KOPT-K1 (cell line): ENCODE data around the gene COA1.
"Not testable (repeated sequence)": the region's sequence is repeated elsewhere in the genome, so short reads cannot be mapped to it uniquely, and the experiment has no call there.

Source experiments
- H3K27ac ChIP-seq: fragments of 200-600 bp; sonication (generic); 2 replicates; pipeline ENCODE4 v1.5.1; 2016; ENCODE audit warnings: antibody characterized with exemption, mild to moderate bottlenecking, low read depth, low read length; ENCODE audit not compliant: poor library complexity, severe bottlenecking
- H3K36me3 ChIP-seq: fragments of 200-600 bp; sonication (generic); 2 replicates; pipeline ENCODE4 v1.5.1; 2017; ENCODE audit warnings: antibody characterized with exemption, mild to moderate bottlenecking, low read length, moderate library complexity; ENCODE audit not compliant: insufficient read depth
- H3K9me3 ChIP-seq: fragments of 200-600 bp; sonication (generic); 2 replicates; pipeline ENCODE4 v1.5.1; 2017; ENCODE audit warnings: antibody characterized with exemption, low read length, mild to moderate bottlenecking; ENCODE audit not compliant: insufficient read depth, poor library complexity, severe bottlenecking

The COA1 gene

DNA sequence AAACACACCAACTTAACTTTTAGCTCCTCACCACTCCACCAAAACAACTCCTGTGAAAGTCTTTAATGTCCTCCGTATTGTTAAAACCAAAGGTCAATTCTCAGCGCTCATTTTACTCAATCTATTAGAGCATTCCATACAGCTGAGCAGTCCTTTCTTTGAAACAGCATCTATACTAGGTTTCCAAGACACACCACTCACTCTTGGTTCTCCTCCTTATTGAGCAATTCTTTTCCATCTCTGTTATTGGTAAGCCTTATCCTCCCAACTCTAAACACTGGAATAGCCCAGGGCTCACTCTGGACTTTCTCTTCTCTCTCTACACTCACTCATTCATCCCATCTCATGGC, 34.9 kb downstream of the COA1 start:
- Histone ChIP-seq H3K9me3 (peaks cover 3% of the 10 kb centered on the region), H3K27ac (no peak overlapping the region), H3K36me3 (no peaks in the 10 kb centered on the region)

DNA sequence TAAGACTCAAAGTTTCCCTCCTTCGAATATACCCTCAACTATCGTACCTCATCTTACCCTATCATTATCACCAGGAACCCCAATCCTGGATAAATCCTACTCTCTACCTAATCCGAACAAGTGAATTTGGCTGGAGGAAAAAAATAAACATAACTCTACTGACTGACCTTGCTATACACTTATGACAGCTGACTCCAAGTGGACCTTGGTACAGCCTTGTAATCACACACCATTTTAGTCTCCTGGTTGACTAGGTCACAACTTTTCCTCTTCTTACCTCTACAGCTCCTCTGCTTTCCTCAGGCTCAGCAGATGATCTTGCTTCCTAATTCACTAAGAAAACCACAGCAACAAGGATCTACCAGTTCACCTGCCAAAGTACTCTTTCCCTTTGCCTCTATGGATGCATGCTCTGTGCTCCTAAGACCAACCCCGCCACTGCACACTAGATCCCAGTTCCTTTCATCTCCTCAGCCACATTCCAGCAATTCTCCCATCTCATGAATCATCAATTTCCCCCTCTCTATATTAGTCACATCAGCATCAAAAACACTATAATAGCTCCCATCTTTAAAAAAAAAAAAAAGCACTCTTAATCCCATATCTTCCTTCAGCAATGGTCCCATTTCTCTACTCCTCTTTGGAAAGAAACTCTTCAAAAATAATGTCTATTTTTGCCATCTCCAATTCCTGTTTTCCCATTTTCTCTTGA, 35.5 kb downstream of the COA1 start:
- Histone ChIP-seq H3K27ac (no peak overlapping the region), H3K9me3 (peaks cover 8% of the 10 kb centered on the region), H3K36me3 (no peaks in the 10 kb centered on the region)

DNA sequence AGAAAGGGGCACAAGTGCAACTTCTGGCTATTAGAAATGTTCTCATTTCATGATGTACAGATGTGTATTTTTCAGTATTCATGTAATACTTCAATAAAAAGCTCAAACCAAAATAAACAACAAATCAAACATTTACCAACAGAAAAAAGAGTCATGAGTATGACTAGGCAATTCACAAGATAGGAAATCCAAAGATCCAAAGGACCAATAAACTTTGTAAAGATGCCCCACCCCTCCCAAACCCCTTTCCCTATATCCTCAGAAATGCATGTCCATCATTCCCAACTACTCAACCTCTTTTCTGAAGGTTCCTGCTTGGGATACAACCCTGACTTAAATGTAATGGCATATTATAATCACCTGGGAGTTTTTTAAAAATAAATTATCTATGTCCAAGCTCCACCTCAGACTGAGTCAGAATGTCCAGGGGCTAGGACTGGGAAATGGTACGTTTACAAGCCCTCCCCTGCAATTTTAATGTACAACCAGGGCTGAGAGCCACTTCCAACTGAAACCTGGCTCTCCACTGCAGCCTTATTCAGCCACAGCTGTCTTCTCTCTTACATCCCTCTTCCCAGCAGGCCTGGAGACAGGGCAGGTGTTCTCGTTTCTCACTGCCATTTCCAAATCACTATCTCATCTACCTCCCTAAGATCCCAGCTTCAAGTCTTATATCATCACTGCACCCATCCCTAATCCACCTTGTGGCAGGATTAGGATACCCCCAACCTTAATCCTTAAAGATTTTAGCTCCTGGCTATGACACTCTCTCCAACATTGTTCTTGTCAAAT, 36.5 kb downstream of the COA1 start:
- H3K36me3 ChIP-seq: peaks cover 4% of the 10 kb centered on the region
- no peak overlapping the region for H3K27ac ChIP-seq
- H3K9me3 ChIP-seq: peaks cover 15% of the 10 kb centered on the region

DNA sequence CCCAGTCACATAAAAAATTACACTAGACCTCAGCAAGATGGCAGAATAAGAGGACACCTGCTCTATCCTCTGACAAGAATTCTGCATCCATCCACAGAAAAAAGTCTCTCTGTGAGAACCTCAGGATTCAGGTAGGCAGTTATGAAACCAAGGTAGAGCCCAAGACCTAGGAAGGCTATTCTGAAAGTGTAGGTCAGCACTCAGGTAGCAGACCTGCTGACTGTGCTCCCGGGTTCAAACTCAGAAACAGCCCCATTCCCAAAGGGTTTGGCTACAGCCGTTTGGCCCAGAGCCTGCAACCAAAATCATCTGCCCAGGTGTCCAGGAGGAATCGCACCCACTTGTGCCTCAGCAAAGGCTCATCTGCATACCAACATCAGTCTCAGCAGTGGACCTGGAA, 37.7 kb downstream of the COA1 start:
- no peak overlapping the region for H3K27ac ChIP-seq
- peaks cover 20% of the 10 kb centered on the region for H3K9me3 ChIP-seq
- peaks cover 4% of the 10 kb centered on the region for H3K36me3 ChIP-seq

DNA sequence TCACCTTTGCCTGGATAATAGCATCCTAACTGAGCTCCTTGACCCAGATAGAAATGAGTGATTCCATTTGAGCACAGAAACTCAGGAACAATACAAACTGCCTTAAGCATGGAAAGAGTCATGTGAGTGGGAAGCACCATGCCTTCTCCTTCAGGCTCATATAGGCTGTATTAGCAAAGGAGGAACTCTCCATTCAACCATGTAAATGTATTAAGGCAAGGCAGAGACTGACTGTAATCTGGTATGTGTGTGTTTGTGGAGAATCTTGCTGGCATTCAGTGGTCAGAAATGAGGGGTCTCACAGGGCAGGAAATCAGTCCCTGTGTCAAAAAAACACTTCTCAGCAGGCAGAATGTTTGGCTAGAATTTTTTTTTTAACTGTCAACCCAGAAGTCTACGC, 40.2 kb downstream of the COA1 start:
- Histone ChIP-seq H3K27ac (no peak overlapping the region), H3K36me3 (peaks cover 4% of the 10 kb centered on the region), H3K9me3 (peaks cover 20% of the 10 kb centered on the region)

DNA sequence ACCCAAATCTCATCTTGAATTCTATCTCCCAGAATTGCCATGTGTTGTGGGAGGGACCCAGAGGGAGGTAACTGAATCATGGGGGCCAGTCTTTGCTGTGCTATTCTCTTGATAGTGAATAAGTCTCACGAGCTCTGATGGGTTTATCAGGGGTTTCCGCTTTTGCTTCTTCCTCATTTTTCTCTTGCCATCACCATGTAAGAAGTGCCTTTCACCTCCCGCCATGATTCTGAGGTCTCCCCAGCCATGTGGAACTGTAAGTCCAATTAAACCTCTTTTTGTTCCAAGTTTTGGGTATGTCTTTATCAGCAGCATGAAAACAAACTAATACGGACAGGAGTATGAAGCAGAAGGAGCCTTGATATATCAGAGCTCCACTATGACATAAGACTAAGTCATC, 41.5 kb downstream of the COA1 start:
- H3K27ac ChIP-seq: not testable (repeated sequence)
- H3K9me3 ChIP-seq: peaks cover 20% of the 10 kb centered on the region

DNA sequence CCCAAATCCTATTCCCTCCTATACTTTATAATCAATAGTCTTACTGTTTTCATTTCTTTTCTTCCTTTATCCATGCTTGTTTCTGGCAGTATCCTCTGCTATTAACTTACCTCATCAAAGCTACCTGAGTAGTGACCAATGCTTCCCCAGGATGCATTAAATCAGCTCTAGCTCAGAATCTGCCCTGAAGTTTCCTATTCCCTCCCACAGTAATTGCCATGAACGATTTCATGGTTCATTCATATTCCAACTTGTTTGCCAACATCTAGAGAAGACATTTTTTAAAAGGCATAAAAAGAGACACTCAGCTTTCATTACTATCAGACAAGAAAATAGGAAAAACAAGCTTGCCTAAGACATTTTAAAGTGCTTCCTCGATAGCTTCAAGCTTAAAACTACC, 42.3 kb downstream of the COA1 start:
- peaks cover 4% of the 10 kb centered on the region for H3K36me3 ChIP-seq
- no peak overlapping the region for H3K27ac ChIP-seq
- H3K9me3 ChIP-seq: peaks cover 20% of the 10 kb centered on the region

More for the DNA sequence above, 41.5 kb downstream of the COA1 start:
- H3K36me3 ChIP-seq: not testable (repeated sequence)

DNA sequence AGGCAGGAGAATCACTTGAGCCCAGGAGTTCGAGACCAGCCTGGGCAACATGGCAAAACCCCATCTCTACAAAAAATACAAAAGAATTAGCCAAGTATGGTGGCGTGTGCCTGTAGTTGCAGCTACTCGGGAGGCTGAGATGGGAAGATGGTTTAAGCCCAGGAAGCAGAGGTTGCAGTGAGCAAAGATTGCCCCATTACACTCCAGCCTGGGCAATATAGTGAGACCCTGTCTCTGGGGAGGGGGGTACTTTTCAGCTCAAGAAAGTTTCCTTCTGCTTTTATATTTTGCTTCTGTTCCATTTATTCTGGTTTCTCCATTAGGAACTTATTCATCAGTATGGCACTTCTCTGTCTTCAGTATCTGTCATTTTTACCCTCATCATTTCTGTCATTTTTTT, 48.6 kb downstream of the COA1 start:
- H3K36me3 ChIP-seq: no peaks in the 10 kb centered on the region
- no peak overlapping the region for H3K27ac ChIP-seq
- H3K9me3 ChIP-seq: peaks cover 4% of the 10 kb centered on the region

DNA sequence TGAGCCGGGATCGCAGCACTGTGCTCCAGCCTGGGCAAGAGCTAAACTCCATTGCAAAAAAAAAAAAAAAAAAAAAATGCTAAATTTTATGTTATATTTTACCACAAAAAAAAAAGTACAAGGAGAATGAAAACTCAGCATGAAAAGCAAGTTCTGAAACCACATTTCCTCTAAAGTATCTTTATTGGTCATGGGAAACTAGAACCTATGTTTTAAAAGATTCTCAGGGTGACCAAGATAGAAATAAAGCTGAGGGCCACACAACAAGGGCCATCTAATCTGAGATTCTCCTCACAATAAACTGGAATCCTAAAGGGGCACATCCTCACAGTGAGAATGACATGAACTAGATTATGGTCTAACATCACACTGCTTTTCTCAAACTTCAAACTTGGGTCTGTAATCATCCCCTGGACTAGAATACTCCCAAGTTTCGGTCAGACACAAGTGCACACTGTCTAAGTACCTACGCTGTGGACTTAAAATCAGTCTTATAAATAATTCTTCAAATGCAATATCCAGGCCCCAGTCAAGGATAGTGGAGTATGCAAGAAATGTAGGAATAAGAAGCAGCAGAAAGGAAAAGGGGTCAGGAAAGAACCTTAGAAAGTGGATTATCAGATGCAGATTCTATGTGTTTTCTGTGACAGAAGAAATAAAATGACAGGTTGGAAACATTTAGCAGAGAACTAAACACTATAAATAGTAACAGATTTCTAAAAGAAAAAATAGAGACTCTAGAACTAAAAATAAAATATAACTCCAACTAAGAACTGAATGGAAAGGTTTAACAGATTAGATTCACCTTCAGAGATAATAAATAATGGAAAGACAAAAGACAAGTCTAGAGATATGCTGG, 49.9 kb downstream of the COA1 start:
- H3K9me3 ChIP-seq: peaks cover 7% of the 10 kb centered on the region
- no peaks in the 10 kb centered on the region for H3K36me3 ChIP-seq
- H3K27ac ChIP-seq: no peak overlapping the region

DNA sequence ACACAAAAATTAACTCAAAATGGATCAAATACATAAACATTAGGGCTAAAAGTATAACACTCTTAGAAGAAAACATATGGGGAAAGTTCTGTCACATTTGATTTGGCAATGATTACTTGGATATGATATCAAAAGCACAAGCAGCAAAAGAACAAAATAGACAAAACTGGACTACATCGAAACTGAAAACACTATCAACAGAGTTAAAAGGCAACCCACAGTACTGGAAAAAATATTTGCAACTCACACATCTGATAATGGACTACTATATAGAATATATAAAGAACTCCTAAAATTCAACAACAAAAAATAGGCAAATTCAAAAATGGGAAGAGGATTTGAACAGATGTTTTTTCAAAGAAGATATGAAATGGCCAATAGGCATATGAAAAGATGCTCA, 51.0 kb downstream of the COA1 start:
- 0 out of 2 replicates have a peak, but pooled peaks cover 6% of the 10 kb centered on the region for H3K36me3 ChIP-seq
- no peak overlapping the region for H3K27ac ChIP-seq
- peaks cover 18% of the 10 kb centered on the region for H3K9me3 ChIP-seq

DNA sequence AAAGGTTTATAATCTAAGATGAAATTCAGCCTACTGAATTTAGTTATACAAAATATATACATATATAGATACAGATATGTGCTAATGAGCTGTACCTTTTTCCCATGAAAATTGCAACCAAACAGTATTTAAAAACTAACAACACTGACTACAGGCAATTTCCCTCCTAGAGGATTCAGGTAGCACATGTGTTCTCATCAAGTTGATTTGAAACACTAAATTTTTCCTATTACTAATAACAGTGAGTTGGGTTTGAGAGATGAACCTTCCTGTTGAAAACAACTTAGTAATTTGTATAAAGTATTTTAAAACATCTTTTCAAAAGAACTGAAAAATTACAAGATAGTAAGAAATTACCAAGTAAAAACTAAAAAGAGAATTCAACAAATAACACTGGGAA, 51.5 kb downstream of the COA1 start:
- Histone ChIP-seq H3K9me3 (peaks cover 23% of the 10 kb centered on the region), H3K27ac (no peak overlapping the region), H3K36me3 (0 out of 2 replicates have a peak, but pooled peaks cover 6% of the 10 kb centered on the region)

DNA sequence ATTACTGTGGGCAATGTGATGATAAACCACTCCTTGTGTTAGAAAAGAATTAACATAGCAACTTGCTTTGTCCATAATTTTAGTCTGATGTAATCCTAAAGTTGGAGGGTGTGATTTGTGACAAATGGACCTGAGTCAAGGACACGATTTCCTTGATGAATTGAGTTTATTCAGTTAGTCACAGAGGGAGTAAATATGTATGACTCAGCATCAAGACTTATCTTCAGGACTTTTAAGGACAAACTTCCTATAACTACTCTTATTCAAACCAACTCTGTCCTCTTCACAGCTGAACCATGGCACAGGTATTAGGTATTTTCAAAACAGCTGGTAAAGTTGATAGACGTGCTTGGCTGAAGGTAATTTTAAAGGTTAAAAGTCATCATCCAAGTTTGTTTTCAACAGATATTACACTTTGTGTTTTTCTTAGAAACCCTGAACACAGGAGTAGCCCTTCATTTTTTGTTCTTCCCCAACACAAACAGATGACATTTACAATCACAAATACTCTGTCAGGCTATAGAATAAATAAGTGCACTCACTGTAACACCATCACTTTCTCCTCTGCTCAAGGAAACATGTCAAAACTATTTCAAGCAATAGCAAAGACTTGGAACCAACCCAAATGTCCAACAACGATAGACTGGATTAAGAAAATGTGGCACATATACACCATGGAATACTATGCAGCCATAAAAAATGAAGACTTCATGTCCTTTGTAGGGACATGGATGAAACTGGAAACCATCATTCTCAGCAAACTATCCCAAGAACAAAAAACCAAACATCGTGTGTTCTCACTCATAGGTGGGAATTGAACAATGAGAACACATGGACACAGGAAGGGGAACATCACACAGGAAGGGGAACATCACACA, 54.5 kb downstream of the COA1 start:
- Histone ChIP-seq H3K9me3 (peaks cover 53% of the 10 kb centered on the region), H3K27ac (no peak overlapping the region), H3K36me3 (peaks cover 6% of the 10 kb centered on the region; the same call in 1 of the 2 replicates)

DNA sequence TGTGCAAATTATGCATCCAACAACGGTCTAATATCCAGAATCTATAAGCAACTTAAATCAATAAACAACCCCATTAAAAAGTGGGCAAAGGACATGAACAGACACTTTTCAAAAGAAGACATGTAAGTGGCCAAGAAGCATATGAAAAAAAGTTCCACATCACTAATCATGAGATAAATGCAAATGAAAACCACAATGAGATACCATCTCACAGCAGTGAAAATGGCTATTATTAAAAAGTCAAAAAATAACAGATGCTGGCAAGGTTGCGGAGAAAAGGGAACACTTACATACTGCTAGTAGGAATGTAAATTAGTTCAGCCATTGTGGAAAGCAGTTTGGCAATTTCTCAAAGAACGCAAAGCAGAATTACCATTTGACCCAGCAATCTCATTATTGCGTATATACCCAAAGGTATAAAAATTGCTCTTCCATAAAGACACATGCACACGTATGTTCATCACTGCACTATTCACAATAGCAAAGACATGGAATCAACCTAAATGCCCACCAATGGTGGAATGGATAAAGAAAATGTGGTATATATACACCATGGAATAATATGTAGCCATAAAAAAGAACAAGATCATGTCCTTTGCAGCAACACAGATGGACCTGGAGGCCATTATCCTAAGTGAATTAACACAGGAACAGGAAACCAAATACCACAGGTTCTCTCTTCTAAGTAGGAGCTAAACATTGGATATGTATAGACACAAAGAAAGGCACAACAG, 55.9 kb downstream of the COA1 start:
- not testable (repeated sequence) for H3K27ac ChIP-seq, H3K36me3 ChIP-seq
- H3K9me3 ChIP-seq: peaks cover 67% of the 10 kb centered on the region

DNA sequence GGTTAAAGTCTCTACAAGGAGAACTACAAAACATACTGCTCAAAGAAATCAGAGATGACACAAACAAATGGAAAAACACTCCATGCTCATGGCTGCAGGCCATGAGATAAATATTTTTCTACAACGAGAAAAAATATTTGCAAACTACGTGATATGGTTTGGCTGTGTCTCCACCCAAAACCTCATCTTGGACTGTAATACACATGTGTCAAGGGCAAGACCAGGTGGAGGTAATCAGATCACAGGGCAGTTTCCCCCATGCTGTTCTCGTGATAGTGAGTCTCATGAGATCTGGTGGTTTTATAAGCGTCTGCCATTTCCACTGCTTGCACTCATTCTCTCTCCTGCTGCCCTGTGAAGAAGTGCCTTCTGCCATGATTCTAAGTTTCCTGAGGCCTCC, 57.8 kb downstream of the COA1 start:
- peaks cover 82% of the 10 kb centered on the region for H3K9me3 ChIP-seq
- H3K27ac ChIP-seq: no peak overlapping the region
- peaks cover 9% of the 10 kb centered on the region; the same call in 1 of the 2 replicates for H3K36me3 ChIP-seq
